Stimulated activated CD4-positive, alpha-beta T cell treated with anti-CD3 and anti-CD28 coated beads, TNF-alpha, amount 100 ng/mL, for 4 hours (primary cell): ENCODE results near the gene HAUS8.
"Not testable (repeated sequence)": the region's sequence is repeated elsewhere in the genome, so short reads cannot be mapped to it uniquely, and the experiment has no call there.

Experiments
- DNase-seq, 3 experiments: peaks; one replicate each; pipeline ENCODE4 v3.0.0-alpha.2; 2020; ENCODE audit warnings: low read depth in 3 of 3

The HAUS8 gene

DNA sequence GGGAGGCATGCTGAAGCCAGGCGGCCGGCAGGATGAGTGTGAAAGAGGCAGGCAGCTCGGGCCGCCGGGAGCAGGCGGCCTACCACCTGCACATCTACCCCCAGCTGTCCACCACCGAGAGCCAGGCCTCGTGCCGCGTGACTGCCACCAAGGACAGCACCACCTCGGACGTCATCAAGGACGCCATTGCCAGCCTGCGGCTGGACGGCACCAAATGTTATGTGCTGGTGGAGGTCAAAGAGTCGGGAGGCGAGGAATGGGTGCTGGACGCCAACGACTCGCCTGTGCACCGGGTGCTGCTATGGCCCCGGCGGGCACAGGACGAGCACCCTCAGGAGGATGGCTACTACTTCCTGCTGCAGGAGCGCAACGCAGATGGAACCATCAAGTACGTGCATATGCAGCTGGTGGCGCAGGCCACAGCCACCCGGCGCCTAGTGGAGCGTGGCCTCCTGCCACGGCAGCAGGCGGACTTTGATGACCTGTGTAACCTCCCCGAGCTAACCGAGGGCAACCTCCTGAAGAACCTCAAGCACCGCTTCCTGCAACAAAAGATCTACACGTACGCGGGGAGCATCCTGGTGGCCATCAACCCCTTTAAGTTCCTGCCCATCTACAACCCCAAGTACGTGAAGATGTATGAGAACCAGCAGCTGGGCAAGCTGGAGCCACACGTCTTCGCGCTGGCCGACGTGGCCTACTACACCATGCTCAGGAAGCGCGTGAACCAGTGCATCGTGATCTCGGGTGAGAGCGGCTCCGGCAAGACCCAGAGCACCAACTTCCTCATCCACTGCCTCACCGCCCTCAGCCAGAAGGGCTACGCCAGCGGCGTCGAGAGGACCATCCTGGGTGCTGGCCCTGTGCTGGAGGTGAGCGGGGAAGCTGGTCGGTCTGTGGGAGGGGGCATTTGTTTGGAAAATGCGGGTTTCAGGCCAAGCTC, 26.7 kb upstream of the HAUS8 start:
- no peak for DNase-seq

DNA sequence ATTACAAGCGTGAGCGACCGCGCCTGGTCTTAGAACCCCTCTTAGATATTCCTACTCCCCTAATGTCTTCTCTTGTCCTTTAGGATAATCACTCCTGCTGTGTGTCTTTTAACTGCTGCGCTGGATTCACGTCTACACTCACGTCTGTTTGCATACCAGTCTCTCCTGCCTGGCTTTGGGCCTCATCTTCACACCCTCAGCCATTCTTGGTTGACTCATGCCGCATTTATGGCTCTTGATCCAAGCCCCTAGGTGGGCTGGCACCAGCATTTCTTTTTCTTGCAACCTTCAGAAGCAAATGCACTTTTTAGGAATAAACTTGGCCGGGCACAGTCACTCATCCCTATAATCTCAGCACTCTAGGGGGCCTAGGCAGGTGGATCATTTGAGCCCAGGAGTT, 23.1 kb upstream of the HAUS8 start:
- no peak for DNase-seq

DNA sequence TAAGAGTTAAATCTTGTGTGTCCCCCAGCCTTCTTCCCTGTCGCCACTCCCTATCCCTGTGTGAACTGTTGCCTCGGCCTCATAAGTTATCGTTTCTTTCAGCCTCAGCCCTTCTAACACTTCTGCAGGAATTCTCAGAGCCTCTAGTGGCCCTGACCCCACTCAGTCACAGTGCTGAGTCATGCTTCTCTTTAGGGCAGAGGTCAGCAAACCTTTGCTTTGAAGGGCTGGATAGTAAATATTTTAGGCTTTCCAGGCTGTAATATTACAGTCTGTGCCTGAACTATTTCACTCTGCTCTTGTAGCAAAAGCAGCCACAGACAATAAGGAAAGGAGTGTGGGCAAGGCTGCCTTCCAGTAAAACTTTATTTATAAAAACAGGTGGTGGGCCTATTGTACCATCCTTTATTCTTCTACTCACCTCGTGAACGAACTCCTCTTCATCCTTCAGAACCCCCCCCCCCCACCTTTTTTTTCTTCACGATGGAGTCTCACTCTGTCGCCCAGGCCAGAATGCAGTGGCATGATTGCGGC, 22.4 kb upstream of the HAUS8 start:
- no peak for DNase-seq

DNA sequence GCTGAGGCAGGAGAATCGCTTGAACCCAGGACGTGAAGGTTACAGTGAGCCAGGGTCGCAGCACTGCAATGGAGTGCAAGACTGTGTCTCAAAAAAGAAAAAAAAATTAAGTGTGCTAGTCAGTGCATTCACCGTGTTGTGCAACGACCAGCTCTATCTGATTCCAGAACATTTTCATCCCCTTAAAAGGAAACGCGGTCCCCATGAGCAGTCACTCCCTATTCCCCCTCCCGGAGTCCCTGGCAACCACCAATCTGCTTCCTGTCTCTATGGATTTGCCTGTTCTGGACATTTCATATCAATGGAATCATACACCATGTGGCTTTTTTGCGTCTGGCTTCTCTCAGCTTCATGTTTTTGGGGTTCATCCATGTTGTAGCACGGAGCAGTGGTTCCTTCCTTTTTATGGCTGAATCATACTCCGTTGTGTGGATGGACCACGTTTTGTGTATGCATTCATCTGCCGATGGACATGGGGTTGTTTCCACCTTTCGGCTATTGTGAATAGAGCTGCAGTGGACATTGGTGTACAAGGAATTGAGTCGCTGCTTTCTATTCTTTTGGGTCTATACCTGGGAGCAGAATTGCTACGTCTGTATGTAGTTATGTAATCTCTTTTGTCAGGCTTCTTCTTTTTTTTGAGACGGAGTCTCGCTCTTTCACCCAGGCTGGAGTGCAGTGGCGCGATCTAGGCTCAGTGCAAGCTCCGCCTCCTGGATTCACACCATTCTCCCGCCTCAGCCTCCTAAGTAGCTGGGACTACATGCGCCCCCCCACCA, 20.1 kb upstream of the HAUS8 start:
- DNase-seq, result no peak

DNA sequence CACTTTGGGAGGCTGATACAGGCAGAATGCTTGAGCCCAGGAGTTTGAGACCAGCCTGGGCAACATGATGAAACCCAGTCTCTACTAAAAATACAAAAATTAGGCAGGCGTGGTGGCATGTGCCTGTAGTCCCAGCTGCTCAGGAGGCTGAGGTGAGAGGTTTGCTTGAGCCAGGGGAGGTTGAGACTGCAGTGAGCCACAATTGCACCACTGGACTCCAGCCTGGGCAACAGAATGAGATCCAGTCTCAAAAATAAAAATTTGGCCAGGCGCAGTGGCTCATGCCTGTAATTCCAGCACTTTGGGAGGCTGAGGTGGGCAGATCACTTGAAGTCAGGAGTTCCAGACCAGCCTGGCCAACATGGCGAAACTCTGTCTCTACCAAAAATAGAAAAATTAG, 19.4 kb upstream of the HAUS8 start:
- not testable (repeated sequence) for DNase-seq

DNA sequence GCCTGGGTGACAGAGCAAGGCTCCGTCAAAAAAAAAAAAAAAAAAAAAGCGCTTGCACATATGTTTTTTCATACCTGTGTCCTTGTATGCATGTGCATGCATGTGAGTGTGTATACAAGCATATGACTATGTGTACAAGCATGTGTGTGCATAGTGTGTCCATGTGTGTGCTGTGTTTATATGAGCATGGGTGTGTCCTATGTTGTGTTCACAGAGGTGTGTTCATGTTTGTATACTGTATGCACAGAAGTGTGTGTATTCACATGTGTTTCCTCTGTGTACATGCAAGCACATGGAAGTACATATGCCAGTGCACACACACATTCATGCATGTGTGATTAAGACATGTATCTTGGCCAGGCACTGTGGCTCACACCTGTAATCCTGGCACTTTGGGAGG, 17.4 kb upstream of the HAUS8 start:
- DNase-seq, result no peak

DNA sequence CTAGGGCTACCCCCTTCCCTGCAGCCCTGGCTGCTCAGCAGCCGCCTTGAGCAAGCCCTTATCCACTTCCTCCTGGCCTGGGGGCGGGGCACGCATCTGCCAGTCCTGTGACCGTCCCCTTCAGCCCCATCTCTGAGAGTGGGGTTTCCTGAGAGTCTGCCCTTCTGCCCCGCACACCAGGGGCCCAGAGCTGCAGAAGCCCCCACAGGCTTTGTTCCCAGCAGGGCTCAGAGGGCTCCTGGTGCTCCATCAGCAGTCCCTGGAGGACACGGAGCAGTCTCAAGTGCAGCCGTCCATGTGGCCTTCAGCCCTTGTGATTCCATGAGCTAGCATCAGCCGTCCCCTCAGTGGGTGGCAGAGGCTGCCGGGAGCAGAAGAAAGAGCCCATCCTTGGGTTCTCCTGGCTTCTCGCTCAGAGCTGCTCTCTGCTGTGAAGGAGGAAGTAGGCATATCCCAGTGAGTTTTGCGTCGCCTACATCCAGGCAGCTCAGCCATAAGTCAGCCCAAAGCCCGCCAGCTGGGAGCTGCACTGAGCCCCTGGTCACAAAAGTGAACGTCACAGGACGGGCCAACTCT, 16.6 kb upstream of the HAUS8 start:
- no peak for DNase-seq

DNA sequence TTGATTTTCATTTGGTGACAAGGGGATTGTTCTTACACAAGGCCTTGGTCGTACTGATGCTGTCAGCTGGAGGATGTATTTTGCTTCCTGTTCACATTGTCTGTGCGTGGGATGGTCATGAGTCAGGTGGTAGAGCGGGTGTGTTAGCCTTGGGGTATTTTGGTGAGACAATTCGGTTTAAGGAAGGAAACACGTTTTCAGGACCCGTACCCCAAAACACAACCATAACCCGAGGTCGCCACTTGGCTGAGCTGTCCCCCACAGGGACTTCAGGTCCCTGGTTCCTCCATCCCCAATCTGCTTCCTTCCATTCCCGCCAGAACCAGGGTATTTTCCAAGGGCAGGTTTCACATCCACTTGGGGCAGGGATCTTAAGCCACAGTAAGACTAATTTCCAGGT, 15.3 kb upstream of the HAUS8 start:
- peak in 1 of 3 experiments; percentile 24 for DNase-seq

DNA sequence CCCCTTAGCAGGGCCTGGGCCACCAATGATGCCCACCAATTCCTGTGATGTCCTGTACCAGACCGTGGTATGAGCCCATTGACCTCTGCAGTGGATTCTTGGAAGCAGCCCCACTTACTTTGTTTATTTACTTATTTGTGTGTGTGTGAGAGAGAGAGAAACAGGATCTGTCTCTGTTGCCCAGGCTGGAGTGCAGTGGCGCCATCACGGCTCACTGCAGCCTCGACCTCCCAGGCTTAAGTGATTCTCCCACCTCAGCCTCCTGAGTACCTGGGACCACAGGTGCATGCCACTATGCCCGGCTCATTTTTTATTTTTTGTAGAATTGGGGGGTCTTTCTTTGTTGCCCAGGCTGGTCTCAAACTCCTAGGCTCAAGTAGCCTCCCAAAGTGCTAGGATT, 13.3 kb upstream of the HAUS8 start:
- no peak for DNase-seq

DNA sequence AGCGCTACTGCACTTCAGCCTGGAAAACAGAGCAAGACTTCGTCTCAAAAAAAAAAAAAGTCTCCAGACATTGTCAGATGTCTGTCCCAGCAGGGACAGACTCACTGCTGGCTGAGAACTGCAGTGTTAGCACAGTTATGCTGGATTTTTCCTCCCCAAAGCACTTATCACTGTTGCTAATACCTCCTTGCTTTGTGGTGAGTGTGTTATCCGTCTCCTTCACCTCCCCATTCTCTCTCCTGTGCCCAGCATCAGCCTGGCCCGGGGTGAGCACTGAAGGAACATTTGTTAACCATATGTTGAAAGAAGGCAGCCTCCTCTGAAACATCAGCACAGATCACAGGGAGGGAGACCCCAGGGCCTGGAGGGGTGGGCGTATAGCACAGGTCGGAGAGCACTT, 11.6 kb upstream of the HAUS8 start:
- DNase-seq, result no peak

DNA sequence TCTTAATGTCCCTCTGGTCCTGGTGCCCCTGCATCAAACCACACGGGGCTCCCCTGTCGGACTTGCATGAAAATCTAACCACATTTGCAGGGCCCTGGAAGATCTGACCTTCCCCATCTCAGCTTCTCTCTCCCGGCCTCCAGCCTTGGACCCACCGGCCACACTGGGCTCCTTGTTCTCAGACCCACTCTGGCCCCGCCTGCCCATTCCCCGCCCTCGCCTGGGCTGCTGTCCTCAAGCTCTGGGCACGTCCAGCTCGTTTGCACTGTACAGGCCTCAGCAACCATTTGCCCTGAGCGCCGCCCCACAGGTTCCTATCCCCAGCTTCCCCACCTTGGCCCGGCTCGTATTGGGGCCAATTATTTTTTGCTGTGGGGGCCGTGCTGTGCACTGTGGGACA, 10.9 kb upstream of the HAUS8 start:
- DNase-seq, result no peak

DNA sequence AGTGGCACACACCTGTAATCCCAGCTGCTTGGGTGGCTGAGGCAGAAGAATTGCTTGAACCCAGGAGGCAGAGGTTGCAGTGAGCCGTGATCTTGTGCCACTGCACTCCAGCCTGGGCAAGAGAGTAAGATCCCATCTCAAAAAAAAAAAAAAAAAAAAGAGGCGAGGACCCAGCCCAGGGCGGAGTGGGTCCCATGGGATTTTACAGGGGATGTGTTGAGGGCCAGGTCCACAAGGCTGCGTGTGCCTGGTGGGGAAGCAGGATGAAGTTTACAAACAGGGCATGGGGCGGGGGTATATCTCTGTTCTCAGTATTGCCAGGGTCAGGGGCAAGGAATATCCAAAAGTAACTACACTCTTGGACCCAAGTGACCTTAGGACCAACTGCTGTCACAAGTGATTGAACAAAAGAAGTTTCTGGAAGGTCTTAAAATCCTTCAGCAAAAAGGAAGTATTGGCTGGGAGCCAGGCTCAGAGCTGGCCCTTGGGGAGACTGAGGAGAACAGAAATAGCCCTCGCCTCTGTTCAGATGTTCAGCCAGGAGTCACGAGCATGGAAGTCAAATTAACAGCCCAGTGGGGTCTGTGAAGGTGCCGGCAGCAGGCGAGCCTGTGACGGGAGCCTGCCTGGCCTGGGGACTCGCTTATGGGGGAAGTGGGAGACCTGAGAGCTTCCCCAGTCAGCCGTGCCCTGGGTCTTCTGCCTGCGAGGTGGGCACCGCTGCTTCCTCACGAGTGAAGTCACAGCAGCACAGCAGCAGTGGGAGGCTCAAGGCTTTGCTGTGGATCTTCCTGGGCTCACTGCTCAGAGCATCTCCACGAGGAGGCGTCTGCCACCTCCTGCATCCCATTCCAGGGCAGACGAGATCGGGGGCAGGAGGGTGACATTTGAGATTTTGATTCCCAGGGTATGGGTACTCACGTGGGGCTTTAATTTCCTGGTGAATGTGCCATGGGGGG, 6.7 kb upstream of the HAUS8 start:
- no peak for DNase-seq

DNA sequence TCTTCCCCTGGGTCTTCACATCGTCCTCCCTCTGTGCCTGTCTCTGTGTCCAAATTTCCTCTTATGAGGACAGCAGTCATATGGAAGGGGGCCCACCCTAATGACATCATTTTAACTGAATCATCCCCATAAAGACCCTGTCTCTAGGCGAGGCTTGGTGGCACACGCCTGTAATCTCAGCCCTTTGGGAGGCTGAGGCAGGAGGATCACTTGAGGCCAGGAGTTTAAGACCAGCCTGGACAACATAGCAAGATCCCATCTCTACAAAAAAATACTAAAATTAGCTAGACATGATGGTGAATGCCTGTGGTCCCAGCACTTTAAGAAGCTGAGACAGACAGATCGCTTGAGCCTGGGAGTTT, 5.2 kb upstream of the HAUS8 start:
- DNase-seq, result no peak

DNA sequence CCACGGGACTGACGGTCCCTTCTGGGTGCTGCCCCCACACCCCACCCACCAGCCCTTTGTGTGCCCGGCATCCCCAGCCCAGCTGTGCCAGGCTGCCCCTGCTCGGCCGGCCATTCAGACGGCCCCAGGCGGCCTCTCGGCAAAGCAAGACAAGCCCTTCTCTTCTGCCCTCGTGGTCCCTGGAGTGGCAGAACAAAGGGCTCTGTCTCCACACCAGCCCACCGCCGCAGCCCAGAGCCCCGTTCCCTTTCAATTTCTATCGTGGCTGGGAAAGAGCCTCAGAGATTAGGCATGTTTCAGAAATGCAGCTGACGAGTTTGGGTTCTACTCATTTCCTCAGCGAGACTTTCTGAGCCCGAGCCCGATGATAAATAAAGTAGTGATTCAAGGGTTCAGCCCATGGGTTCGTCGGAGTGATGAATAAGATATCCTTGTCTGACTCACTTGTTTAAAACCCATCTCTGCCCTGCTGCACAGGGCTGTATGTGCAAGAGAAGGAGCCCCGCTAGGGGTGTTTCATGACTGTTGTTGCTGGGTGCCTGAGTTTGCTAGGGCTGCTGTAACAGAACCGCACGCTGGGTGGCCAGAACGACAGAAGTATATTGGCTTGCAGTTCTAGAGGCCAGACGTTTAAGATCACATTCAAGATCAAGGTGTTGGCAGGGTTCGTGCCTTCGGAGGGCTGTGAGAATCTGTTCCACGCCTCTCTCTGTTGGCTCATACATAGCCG, 4.6 kb upstream of the HAUS8 start:
- peak; percentile 30 to 52 (median 46) for DNase-seq

DNA sequence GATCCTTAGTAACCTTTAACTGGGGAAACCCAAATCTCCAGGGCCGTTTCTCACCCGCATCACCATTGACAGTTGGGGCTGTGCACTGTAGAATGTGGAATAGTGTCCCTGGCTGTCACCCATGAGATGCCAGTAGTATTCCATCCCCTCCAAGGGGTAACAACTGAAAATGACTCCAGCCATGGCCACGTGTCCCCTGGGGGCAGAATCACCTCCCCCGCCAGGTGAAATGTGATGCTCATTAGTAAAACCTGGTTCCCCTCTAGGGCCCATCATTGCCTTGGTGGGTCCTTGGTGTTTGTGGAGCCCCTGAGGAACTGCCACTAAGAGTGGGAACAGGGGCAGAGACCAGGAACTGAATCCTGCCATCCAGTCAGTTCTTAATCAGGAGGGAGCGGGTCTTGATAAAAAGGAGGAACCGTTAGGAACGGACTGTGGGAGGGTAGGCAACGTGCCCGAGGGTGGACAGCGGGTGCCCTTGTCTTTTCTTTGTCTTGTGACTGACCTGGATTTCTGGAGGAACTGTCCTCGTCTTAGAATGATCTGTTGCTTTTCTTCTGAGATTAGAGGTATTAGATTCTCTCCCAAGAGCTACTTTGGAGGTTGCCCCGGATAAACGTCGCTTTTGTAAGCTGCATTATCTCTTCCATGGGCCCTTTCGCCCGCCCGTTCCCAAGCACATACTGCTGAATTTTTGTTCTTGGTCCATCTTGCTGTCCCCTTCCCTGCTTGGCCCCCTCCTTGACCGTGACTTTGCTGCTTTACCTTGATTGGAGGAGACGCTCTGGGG, 3.9 kb upstream of the HAUS8 start:
- DNase-seq, result no peak

DNA sequence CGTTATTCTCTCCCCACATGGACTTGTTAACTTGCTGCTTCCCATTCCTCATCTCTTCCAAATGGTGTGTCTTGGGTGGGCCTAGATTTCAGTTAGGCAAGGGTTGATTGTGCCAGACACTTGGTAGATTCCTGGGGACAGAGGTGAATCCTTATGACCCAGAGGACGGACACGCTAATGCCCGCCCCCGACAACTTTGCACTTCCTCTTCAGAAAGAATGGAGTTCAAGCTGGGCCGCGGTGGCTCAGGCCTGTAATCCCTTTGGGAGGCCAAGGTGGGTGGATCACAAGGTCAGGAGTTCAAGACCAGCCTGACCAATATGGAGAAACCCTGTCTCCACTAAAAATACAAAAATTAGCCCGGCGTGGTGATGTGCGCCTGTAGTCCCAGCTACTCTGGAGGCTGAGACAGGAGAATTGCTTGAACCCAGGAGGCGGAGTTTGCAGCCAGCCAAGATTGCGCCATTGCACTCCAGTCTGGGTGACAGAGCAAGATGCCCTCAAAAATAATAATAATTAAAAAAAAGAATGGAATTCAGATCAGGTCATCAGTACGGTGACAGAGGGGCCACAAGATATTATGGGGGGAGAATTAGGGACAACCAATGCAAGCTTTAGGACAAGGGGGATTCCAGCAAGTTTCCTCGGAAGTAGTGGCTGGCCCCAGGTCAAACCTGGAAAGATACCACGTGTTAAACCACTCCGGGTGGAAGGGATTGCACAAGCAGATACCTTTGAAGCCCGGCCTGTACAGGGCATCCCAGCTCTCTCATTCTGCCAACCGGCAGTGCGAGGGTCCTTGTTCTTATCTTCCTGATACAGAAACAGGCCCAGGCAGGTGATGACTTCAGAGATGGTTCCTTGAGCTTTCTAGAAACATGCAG, 3.0 kb upstream of the HAUS8 start:
- no peak for DNase-seq

DNA sequence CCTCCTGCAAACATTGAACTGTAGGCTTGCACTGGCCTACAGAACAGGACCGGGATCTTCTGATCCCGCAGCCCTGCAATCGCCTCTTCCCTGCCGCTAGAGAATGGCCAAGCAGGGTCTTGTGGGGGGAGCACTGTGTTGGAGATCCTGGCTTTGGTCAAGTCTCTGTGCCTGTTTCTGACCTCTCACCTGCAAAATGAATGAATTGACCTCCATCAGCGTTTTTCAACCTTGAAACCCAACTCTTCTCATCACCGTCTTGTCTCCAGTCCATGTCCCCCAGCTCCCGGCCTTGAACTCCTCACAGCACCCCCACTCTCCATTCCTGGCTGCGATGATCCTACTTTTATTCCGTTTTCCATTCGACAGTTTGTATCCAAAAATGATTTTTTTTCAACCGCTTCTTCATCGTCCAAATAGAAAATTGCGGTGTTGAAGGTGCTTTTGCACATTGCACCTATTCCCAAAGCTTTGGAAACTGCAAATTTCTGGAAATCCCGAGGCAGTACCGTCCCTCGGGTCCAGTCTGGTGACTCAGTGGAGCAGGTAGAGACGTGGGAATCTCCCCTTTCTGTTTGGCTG, 2.3 kb upstream of the HAUS8 start:
- DNase-seq, result no peak

DNA sequence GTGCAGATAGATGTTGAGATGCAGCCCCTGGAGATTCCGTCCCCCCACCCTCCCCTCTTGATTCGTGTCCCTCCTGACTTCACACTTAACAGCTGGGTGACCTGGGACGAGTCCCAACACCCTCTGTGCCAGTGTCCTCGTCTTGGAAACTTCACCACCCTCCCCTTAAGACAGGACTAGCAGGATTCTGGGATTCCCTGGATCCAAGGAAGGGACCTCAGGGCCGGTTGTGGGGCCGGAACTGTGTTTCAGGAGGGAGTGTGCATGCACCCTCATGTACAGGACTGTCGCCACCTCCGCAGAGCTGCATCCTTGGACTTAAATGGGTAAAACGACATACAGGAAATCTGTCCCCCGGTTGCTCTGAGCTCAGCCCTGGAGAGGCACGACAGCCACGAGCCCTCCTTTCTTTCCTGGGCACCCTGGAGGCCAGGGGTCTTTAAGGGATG, 1.3 kb upstream of the HAUS8 start:
- no peak for DNase-seq
